HepG2 (cell line): Measurements from ENCODE around the gene ASXL1. TPM values are rescaled to one million over a fixed set of nuclear protein-coding genes. Genes with fewer than 3 reads are reported as not detected.

Source experiments
- ATF1 ChIP-seq: IDR thresholded peaks from 2 replicates; pipeline ENCODE4 v1.6.1; 2016; ENCODE audit warnings: mild to moderate bottlenecking, control low read depth
- ATF4 ChIP-seq, 2 experiments: fragments of 450-650 bp in 1 of 2; sonication (generic) in 1 of 2; formaldehyde crosslinking; IDR thresholded peaks; 2 replicates each; pipeline versions ENCODE4 v1.5.0 to v1.8.0; 2020 to 2022; ENCODE audit warnings: mild to moderate bottlenecking in 1 of 2, missing genetic modification reagents in 1 of 2
- CBX1 ChIP-seq: IDR thresholded peaks from one replicate; pipeline ENCODE4 v1.6.1; 2016; ENCODE audit warnings: antibody characterized with exemption, low read depth
- FOXP4 ChIP-seq: sonication (generic); formaldehyde crosslinking; IDR thresholded peaks from 2 replicates; pipeline ENCODE4 v1.4.0; 2020; ENCODE audit warnings: missing genetic modification reagents
- GMEB2 ChIP-seq: IDR thresholded peaks from 2 replicates; pipeline ENCODE4 v1.6.1; 2016; ENCODE audit warnings: missing biosample characterization, missing genetic modification reagents, low read depth
- MIER3 ChIP-seq: IDR thresholded peaks from 2 replicates; pipeline ENCODE4 v1.6.1; 2016; ENCODE audit warnings: missing compliant biosample characterization, borderline replicate concordance
- PBX3 ChIP-seq: sonication (generic); formaldehyde crosslinking; IDR thresholded peaks from 2 replicates; pipeline ENCODE4 v1.8.1; 2023; ENCODE audit warnings: missing genetic modification reagents, inconsistent platforms, borderline replicate concordance
- POLR2G ChIP-seq: fragments of 200-400 bp; formaldehyde crosslinking; IDR thresholded peaks from 2 replicates; pipeline ENCODE4 v1.6.1; 2018; ENCODE audit warnings: mild to moderate bottlenecking, low read depth, low read length, moderate library complexity
- RFX5 ChIP-seq: IDR thresholded peaks from 2 replicates; pipeline ENCODE4 v1.6.1; 2011; ENCODE audit warnings: low read depth, low read length, improper control_type of control experiment
- TAF1 ChIP-seq: sonication (generic); formaldehyde crosslinking; IDR thresholded peaks from 2 replicates; pipeline ENCODE4 v1.4.0; 2020; ENCODE audit warnings: missing genetic modification reagents
- THAP7 ChIP-seq: sonication (generic); formaldehyde crosslinking; IDR thresholded peaks from 2 replicates; pipeline ENCODE4 v1.8.1; 2023; ENCODE audit warnings: mild to moderate bottlenecking, missing genetic modification reagents
- TIGD3 ChIP-seq: sonication (generic); formaldehyde crosslinking; IDR thresholded peaks from 2 replicates; pipeline ENCODE4 v1.5.1; 2020; ENCODE audit warnings: mild to moderate bottlenecking, missing genetic modification reagents, borderline replicate concordance
- ZBTB37 ChIP-seq: sonication (generic); formaldehyde crosslinking; IDR thresholded peaks from 2 replicates; pipeline ENCODE4 v1.4.0; 2020; ENCODE audit warnings: mild to moderate bottlenecking, missing genetic modification reagents
- ZNF496 ChIP-seq: sonication (generic); formaldehyde crosslinking; IDR thresholded peaks from 2 replicates; pipeline ENCODE4 v1.8.1; 2023; ENCODE audit warnings: mild to moderate bottlenecking, moderate library complexity, missing genetic modification reagents; ENCODE audit not compliant: insufficient replicate concordance
- ZNF550 ChIP-seq: sonication (generic); formaldehyde crosslinking; IDR thresholded peaks from 2 replicates; pipeline ENCODE4 v1.4.0; 2020; ENCODE audit warnings: mild to moderate bottlenecking, missing genetic modification reagents, borderline replicate concordance
- ZNF572 ChIP-seq: sonication (generic); formaldehyde crosslinking; IDR thresholded peaks from 2 replicates; pipeline ENCODE4 v1.5.1; 2020; ENCODE audit warnings: mild to moderate bottlenecking, missing genetic modification reagents
- ZNF713 ChIP-seq: sonication (generic); formaldehyde crosslinking; IDR thresholded peaks from 2 replicates; pipeline ENCODE4 v1.4.0; 2020; ENCODE audit warnings: mild to moderate bottlenecking, missing genetic modification reagents
- ZNF792 ChIP-seq: IDR thresholded peaks from 2 replicates; pipeline ENCODE4 v1.6.1; 2016
- ZNF841 ChIP-seq: sonication (generic); formaldehyde crosslinking; IDR thresholded peaks from 2 replicates; pipeline ENCODE4 v1.8.1; 2023; ENCODE audit warnings: missing genetic modification reagents, borderline replicate concordance
- ZSCAN25 ChIP-seq: sonication (generic); formaldehyde crosslinking; IDR thresholded peaks from 2 replicates; pipeline ENCODE4 v1.8.0; 2022; ENCODE audit warnings: mild to moderate bottlenecking, missing genetic modification reagents
- polyA plus RNA-seq, 8 experiments: library from polyadenylated mRNA; depleted of rRNA in 3 of 8; stranded (reverse) in 7 of 8; unstranded in 1 of 8; fragments of >200 nt; fragmentation: Illumina TruSeq in 4 of 8; extraction: Trizol in 4 of 8; gene quantifications; 2 replicates each; pipeline versions ENCODE4 v1.2.1 to v1.2.3, GENCODE V29; 2011 to 2016; ENCODE audit warnings: low read depth in 4 of 8, missing spikeins in 1 of 8, mixed read lengths in 1 of 8; ENCODE audit not compliant: insufficient read depth in 1 of 8
- total RNA-seq, 5 experiments: library from RNA; depleted of rRNA; stranded (reverse); fragments of >200 nt; fragmentation: Illumina TruSeq; extraction: Trizol; gene quantifications; 2 replicates each; pipeline ENCODE4 v1.2.3, GENCODE V29; 2016; ENCODE audit warnings: low read depth in 1 of 5

The ASXL1 gene
- total and polyA plus RNA-seq, 2 of the 13 experiments (the other 11 are each of a cell fraction or from before 2014, with no cell fraction given): 62.1 to 74.8 TPM

- TF ChIP-seq ZBTB37: no peak
- no peak for TF ChIP-seq MIER3 (CRISPR knock-in tag)
- TF ChIP-seq TAF1 (CRISPR knock-in tag): no peak
- no peak for TF ChIP-seq ZNF496 (CRISPR knock-in tag)
- no peak for TF ChIP-seq FOXP4 (CRISPR knock-in tag)
- no peak for TF ChIP-seq THAP7 (CRISPR knock-in tag)
- no peak; the same call in 1 of the 2 replicates for TF ChIP-seq TIGD3 (CRISPR knock-in tag)
- no peak for TF ChIP-seq ZNF792
- TF ChIP-seq ZNF841 (CRISPR knock-in tag): no peak
- no peak for TF ChIP-seq RFX5
- no peak for TF ChIP-seq CBX1
- TF ChIP-seq ATF4 (CRISPR knock-in tag; IDR thresholded peaks at IDR 0.05): no peak
- no peak for TF ChIP-seq ZNF550 (CRISPR knock-in tag)
- peak; percentile 54; the same call in 1 of the 2 replicates for TF ChIP-seq ZNF572 (CRISPR knock-in tag)
- TF ChIP-seq PBX3: no peak
- no peak for TF ChIP-seq ZNF713 (CRISPR knock-in tag)
- no peak for TF ChIP-seq GMEB2 (CRISPR knock-in tag)
- peak; percentile 51; the same call in 1 of the 2 replicates for TF ChIP-seq POLR2G
- no peak for TF ChIP-seq ZSCAN25
- TF ChIP-seq ATF1 (CRISPR knock-in tag): no peak
Measured at GRCh38 chr20:32446301-32447100, 88.4 kb downstream of the ASXL1 start (continued).
